HG02885 (cell line): ENCODE measurements around the gene SMKR1.
"Not testable (repeated sequence)": the region's sequence is repeated elsewhere in the genome, so short reads cannot be mapped to it uniquely, and the experiment has no call there.

Experiments used
- ATAC-seq: cut with Tn5 transposase; IDR thresholded peaks from one replicate; pipeline ENCODE4 v1.9.1; 2021; ENCODE audit warnings: mild to moderate bottlenecking; ENCODE audit not compliant: unreplicated experiment, poor library complexity

SMKR1 gene

DNA sequence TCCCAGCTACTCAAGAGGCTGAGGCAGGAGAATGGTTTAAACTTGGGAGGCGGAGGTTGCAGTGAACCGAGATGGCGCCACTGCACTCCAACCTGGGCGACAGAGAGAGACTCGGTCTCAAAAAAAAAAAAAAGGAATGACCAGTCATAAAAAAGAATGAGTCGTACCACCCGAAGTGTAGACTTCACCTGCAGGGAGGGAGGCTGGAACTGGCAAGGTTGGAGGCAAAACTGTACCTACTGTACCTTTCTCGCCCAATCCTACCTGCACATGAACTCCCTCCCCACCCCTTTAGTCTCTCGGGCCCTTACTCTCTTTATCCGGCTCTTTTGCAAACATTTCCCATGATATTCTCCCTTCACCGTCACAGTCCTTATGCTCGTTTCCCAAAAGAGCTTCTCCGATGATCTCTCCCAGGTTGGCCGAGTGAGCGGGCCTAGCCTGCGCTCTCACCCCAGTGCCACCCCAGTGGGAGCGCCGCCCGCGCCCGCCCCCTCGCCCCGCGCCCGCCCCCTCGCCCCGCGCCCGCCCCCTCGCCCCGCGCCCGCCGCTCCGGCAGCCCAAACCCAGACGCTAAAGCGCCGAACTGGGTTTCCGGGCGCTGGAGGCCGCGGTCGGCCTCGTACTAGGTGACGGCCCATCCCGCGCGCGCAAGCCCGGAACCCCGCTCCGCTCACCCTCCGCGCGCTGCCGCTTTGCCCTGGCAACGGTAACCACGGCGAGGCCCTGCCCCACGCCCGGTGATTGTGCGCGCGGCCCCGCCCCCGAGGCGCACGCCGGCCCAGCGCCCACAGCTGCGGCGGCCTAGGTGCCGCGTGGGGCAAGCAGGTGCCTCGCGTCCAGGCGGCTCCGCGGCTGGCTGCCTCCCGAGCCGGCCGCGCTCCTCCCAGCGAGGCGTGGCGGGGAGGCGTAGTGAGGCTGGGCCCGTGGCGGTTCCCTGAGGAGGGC, at the start of gene SMKR1:
Gene SMKR1 (plus strand): TSS at position 772 of the 948 bp plus-strand sequence. CDS start 294 bp downstream, outside the sequence.
- ATAC-seq, result peak; percentile 97

DNA sequence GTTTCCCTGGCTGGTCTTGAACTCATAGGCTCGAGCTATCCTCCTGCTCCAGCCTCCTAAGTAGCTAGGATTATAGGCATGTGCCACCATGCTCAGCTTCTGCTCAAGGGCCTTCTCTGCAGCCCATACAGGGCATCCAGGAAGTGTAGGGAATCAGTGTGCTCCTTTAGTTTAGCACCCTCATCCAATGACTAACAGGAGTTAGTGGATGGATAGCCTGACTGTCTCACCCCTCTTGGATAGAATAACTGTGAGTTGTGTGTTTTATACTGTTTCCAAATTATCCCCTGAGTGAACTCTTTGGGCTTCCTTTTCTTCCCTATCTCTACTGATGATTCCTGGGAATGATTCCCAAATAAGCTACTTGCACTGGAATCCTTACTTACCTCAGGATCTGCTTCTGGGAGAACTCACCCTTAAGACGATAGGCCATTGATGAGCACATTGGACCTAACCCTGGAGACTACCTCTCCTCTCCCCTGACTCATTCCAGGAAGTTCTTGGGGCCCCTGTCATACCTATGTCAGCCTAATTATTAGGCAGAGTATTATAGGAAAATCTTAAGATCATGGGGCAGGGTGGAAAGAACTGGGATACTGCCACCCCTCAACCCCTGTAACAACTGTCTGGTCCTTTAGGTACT, 49.6 kb upstream of the SMKR1 start:
- ATAC-seq, result no peak

GRCh38 chr7:129453510-129454248, 48.7 kb upstream of the SMKR1 start:
- ATAC-seq, result no peak

- no peak for ATAC-seq
These were observed 48.1 kb upstream of the SMKR1 start for GRCh38 chr7:129454249-129454551.

GRCh38 chr7:129456421-129456820, 45.9 kb upstream of the SMKR1 start:
- ATAC-seq, result no peak

DNA sequence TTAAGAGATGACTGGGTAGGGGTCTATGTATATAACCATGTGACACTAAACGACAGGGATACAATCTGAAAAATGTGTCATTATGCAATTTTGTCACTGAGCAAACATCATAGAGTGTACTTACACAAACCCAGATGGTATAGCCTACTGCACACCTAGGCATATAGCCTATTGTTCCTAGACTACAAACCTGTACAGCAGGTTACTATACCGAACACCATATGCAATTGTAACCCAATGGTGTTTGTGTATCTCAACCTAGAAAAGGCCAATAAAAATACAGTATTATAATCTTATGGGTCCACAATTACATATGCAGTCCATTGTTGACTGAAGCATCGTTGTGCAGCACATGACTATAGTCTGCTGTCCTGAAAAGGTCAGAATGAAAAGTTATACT, 45.2 kb upstream of the SMKR1 start:
- ATAC-seq, result no peak

DNA sequence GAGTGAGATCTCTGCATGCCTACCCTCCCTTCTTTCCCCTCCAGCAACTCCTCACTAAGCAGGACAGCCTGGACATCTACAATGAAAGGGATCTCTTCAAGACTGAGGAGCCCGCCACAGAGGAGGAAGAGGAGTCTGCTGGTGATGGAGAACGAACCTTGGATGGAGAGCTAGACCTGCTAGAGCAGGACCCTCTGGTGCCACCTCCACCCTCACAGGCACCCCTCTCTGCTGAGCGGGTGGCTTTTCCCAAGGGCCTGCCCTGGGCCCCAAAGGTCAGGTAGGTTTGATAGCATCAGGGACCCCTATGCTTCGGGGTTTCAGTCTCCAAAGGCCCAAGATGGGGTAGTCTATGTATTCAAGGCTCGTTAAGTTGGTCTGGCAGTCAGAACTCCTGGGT, 44.2 kb upstream of the SMKR1 start:
- ATAC-seq, result no peak

- no peak for ATAC-seq
These were observed 40.5 kb upstream of the SMKR1 start for GRCh38 chr7:129461809-129462208.

DNA sequence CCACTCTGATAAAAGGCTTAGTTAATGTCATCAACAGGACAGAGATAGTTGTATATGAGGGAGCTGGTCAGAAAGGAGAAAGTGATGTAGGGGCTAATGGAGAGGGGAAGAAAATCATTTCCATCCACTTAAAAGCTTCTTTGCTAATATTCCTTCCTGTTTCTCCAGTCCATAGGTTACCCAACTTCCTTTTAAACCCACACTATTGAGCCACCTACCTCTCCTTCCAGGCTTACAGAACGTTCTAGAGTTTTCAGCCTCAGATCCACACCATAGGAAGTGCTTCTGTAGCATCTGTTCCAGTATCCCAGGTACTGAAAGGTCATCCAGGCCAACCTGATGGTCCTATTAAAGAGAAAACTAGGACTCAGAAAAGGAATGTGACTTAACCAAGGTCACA, 39.9 kb upstream of the SMKR1 start:
- ATAC-seq, result no peak

- no peak for ATAC-seq
These were observed 38.1 kb upstream of the SMKR1 start for GRCh38 chr7:129464194-129464593.

GRCh38 chr7:129465080-129465479, 37.3 kb upstream of the SMKR1 start:
- ATAC-seq, result no peak

DNA sequence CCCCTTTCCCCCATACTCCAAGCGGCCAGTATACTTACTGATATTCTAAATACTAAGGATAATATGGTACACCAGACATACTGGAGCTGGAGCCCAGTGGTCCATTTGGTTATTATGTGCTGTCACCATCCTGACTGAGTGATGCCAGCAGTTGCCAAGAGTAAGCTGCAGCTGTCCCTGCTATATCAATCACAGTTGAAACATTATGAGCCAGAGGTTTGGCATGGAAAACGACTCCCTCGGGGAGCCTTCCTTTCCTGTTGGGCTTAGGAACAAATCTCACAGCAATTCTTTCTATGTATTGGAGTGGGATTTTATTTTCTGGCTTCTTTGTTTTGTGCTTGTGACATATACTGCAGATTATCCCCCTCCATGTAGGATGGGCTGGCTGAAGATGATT, 35.5 kb upstream of the SMKR1 start:
- no peak for ATAC-seq

DNA sequence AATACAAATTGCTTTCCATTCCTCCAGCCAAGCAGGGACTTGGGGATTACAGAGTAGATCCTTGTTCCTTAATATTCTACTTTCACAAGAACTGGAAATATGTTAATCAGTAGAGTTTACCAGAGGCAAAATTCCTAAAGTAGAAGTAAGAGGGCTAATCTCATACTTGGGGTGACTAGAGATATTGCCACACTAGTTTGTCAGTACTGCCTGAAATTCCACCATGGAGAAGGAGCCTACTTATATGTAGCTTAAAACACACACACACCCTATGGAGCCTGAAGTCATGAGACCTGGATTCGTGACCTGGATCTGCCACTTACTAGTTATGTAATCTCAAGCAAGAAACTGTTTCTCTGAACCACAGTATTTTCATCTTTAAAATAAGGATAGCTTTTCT, 34.2 kb upstream of the SMKR1 start:
- no peak for ATAC-seq

GRCh38 chr7:129468547-129468946, 33.8 kb upstream of the SMKR1 start:
- ATAC-seq, result no peak

DNA sequence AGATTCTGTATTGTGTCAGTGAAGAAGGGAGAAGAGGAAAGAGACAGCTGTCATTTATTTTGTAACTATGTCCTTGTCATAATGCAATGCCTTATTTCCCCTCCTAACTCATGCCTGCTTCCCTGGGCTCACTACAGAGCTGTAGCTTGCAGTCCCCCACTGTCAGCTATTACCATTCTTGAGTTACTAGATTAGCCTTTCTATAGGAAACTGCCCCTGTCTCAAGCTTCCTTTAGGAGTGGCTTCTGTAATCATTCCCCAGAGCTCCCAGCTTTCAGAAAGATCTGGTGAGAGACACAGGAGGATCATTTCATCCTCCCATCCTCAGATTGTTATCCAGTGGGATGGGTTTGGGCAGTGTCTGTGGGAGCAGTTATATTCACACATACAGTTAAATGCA, 32.4 kb upstream of the SMKR1 start:
- no peak for ATAC-seq

DNA sequence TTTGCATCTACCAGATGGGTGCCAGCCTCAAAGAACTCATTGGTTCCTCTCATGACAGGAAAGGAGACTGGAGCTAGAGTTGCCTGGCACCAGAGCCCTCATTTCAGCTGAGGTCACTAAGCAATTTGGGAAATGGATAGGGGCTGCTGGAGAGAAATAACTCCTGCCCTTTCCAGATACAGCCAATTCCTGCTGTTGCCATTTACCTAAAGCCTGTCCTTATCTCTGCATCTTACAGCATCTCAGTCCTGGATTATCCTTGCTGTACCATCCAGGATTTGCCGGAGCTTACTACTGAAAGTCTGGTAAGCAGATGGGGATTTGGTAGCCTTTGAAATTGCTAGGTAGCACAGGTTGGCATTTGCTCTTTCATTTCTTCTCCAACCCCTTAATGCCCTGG, 31.9 kb upstream of the SMKR1 start:
- no peak for ATAC-seq

GRCh38 chr7:129471402-129471827, 30.9 kb upstream of the SMKR1 start:
- ATAC-seq, result no peak

DNA sequence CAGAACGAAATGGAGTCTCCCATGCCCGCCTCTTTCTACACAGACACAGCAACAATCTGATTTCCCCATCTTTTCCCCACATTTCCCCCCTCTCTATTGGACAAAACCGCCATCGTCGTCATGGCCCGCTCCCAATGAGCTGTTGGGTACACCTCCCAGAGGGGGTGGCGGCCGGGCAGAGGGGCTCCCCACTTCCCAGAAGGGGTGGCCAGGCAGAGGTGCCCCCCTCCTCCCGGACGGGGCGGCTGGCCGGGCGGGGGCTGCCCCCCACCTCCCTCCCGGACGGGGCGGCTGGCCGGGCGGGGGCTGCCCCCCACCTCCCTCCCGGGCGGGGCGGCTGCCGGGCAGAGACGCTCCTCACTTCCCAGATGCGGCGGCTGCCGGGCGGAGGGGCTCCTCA, 26.4 kb upstream of the SMKR1 start:
- not testable (repeated sequence) for ATAC-seq

GRCh38 chr7:129476398-129476797, 25.9 kb upstream of the SMKR1 start:
- ATAC-seq, result not testable (repeated sequence)

DNA sequence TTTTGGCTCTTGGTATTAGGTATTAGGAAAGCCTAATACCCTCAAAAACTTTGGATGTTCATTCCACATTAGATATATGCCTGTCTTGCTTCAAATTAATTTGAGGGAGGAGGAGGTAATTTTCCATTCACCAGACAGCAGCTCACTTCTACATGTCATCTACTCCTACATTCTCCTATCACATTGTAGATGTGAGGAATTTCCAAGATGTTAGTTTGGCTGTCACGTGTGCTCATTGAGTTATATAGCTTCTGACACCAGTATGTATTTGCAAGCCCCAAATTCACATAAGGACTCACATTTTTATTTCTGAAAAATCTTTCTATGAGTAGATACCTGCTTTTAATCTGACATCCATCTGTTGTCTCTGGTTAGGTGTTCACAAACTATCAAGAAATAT, 22.5 kb upstream of the SMKR1 start:
- no peak for ATAC-seq
